H9 (cell line): Measurements from ENCODE around the gene GRB10. TPM values are rescaled to one million over a fixed set of nuclear protein-coding genes. Genes with fewer than 3 reads are reported as not detected.

Experiments
- DNase-seq: peaks from one replicate; pipeline ENCODE4 v3.0.0-alpha.2; 2017
- H2AFZ ChIP-seq: one replicate; pipeline ENCODE4 v1.6.1; 2013; ENCODE audit warnings: mild to moderate bottlenecking, low read length, control low read depth, moderate library complexity
- H2AK5ac ChIP-seq: 2 replicates; pipeline ENCODE4 v1.6.1; 2013; ENCODE audit warnings: low read length, control low read depth, mixed read lengths; ENCODE audit not compliant: insufficient read length
- H2BK120ac ChIP-seq: one replicate; pipeline ENCODE4 v1.6.1; 2013; ENCODE audit warnings: low read depth, mild to moderate bottlenecking, low read length, control low read depth, inconsistent platforms; ENCODE audit not compliant: poor library complexity, severe bottlenecking
- H2BK12ac ChIP-seq: 2 replicates; pipeline ENCODE4 v1.6.1; 2013; ENCODE audit warnings: low read length, control low read depth, mixed read lengths, low read depth; ENCODE audit not compliant: insufficient read length
- H2BK15ac ChIP-seq: 2 replicates; pipeline ENCODE4 v1.6.1; 2013; ENCODE audit warnings: low read depth, low read length, control low read depth
- H2BK20ac ChIP-seq: one replicate; pipeline ENCODE4 v1.6.1; 2013; ENCODE audit warnings: low read depth, mild to moderate bottlenecking, low read length, control low read depth, inconsistent platforms; ENCODE audit not compliant: poor library complexity, severe bottlenecking
- H2BK5ac ChIP-seq: 2 replicates; pipeline ENCODE4 v1.6.1; 2013; ENCODE audit warnings: low read length, control low read depth, mixed read lengths; ENCODE audit not compliant: insufficient read length
- H3K14ac ChIP-seq: 2 replicates; pipeline ENCODE4 v1.6.1; 2013; ENCODE audit warnings: low read length, control low read depth; ENCODE audit not compliant: insufficient read depth
- H3K18ac ChIP-seq: 2 replicates; pipeline ENCODE4 v1.6.1; 2013; ENCODE audit warnings: low read depth, mild to moderate bottlenecking, mixed read lengths, low read length, control low read depth; ENCODE audit not compliant: insufficient read length
- H3K23ac ChIP-seq: 2 replicates; pipeline ENCODE4 v1.6.1; 2013; ENCODE audit warnings: low read length, control low read depth, mixed read lengths, low read depth; ENCODE audit not compliant: insufficient read length
- H3K23me2 ChIP-seq: 2 replicates; pipeline ENCODE4 v1.6.1; 2013; ENCODE audit warnings: low read depth, mild to moderate bottlenecking, mixed read lengths, low read length, control low read depth; ENCODE audit not compliant: insufficient read length, poor library complexity, severe bottlenecking
- H3K27ac ChIP-seq: 2 replicates; pipeline ENCODE4 v1.5.1; 2013; ENCODE audit warnings: low read length, control low read depth, mixed read lengths, low read depth; ENCODE audit not compliant: insufficient read length
- H3K27me3 ChIP-seq: 2 replicates; pipeline ENCODE4 v1.6.1; 2013; ENCODE audit warnings: low read length, control low read depth, inconsistent platforms; ENCODE audit not compliant: insufficient read depth
- H3K4ac ChIP-seq: 2 replicates; pipeline ENCODE4 v1.6.1; 2013; ENCODE audit warnings: low read depth, mild to moderate bottlenecking, control low read depth, inconsistent platforms, low read length, moderate library complexity
- H3K4me1 ChIP-seq: 2 replicates; pipeline ENCODE4 v1.6.1; 2013; ENCODE audit warnings: low read length, control low read depth, inconsistent platforms; ENCODE audit not compliant: insufficient read depth
- H3K4me2 ChIP-seq: 2 replicates; pipeline ENCODE4 v1.6.1; 2013; ENCODE audit warnings: low read length, control low read depth, mixed read lengths; ENCODE audit not compliant: insufficient read length, insufficient read depth
- H3K56ac ChIP-seq: 2 replicates; pipeline ENCODE4 v1.6.1; 2013; ENCODE audit warnings: low read depth, mild to moderate bottlenecking, mixed read lengths, low read length, control low read depth; ENCODE audit not compliant: insufficient read length
- H3K79me1 ChIP-seq: 2 replicates; pipeline ENCODE4 v1.6.1; 2013; ENCODE audit warnings: low read depth, mild to moderate bottlenecking, moderate library complexity, low read length, control low read depth, inconsistent platforms; ENCODE audit not compliant: insufficient read depth, poor library complexity, severe bottlenecking
- H3K79me2 ChIP-seq: 2 replicates; pipeline ENCODE4 v1.6.1; 2013; ENCODE audit warnings: low read length, control low read depth, inconsistent platforms; ENCODE audit not compliant: insufficient read depth
- H3K9ac ChIP-seq: 2 replicates; pipeline ENCODE4 v1.6.1; 2013; ENCODE audit warnings: low read length, control low read depth, mixed read lengths; ENCODE audit not compliant: insufficient read length; ENCODE audit errors: extremely low read depth
- H3K9me3 ChIP-seq: one replicate; pipeline ENCODE4 v1.6.1; 2013; ENCODE audit warnings: low read depth, low read length, inconsistent platforms; ENCODE audit not compliant: control insufficient read depth
- H3T11ph ChIP-seq: one replicate; pipeline ENCODE4 v1.6.1; 2013; ENCODE audit warnings: mild to moderate bottlenecking, low read length, control low read depth, inconsistent platforms
- H4K20me1 ChIP-seq: one replicate; pipeline ENCODE4 v1.6.1; 2013; ENCODE audit not compliant: control insufficient read depth, insufficient read length, insufficient read depth
- H4K5ac ChIP-seq: 2 replicates; pipeline ENCODE4 v1.6.1; 2013; ENCODE audit warnings: low read depth, mild to moderate bottlenecking, mixed read lengths, low read length, control low read depth; ENCODE audit not compliant: insufficient read length
- H4K8ac ChIP-seq: replicated peaks from 2 replicates; pipeline ENCODE4 v1.6.1; 2013; ENCODE audit warnings: low read length, control low read depth, mixed read lengths, low read depth; ENCODE audit not compliant: insufficient read length
- H4K91ac ChIP-seq: 2 replicates; pipeline ENCODE4 v1.6.1; 2013; ENCODE audit warnings: low read depth, mild to moderate bottlenecking, moderate library complexity, mixed read lengths, low read length, control low read depth; ENCODE audit not compliant: insufficient read length
- H3K27ac Mint-ChIP-seq, 3 experiments: 2 replicates in 2 of 3; 3 replicates in 1 of 3; pipeline ENCODE4 v1.8.0; 2020 to 2021; ENCODE audit warnings: mixed read lengths in 3 of 3, mild to moderate bottlenecking in 1 of 3, moderate library complexity in 1 of 3
- H3K27me3 Mint-ChIP-seq: 2 replicates; pipeline ENCODE4 v1.8.0; 2021; ENCODE audit warnings: low read depth, mild to moderate bottlenecking, moderate library complexity, mixed read lengths
- H3K36me3 Mint-ChIP-seq, 3 experiments: 2 replicates in 2 of 3; 3 replicates in 1 of 3; pipeline ENCODE4 v1.8.0; 2020 to 2021; ENCODE audit warnings: low read depth in 3 of 3, mixed read lengths in 3 of 3; ENCODE audit not compliant: insufficient read depth in 1 of 3
- H3K4me1 Mint-ChIP-seq, 2 experiments: 2 replicates each; pipeline ENCODE4 v1.8.0; 2020; ENCODE audit warnings: mixed read lengths in 2 of 2
- H3K4me3 Mint-ChIP-seq, 2 experiments: 2 replicates in 1 of 2; 3 replicates in 1 of 2; pipeline ENCODE4 v1.8.0; 2020 to 2021; ENCODE audit warnings: mild to moderate bottlenecking in 2 of 2, mixed read lengths in 2 of 2, moderate library complexity in 1 of 2
- H3K9me3 Mint-ChIP-seq, 2 experiments: 2 replicates in 1 of 2; 3 replicates in 1 of 2; pipeline ENCODE4 v1.8.0; 2020; ENCODE audit warnings: mild to moderate bottlenecking in 2 of 2, mixed read lengths in 2 of 2, moderate library complexity in 1 of 2
- CTCF ChIP-seq: fragments of 200-600 bp; sonication (generic); conservative IDR thresholded peaks from 3 replicates; pipeline ENCODE4 v1.8.0; 2021; ENCODE audit warnings: antibody characterized with exemption, mild to moderate bottlenecking
- WGBS: extraction: QIAGEN DNeasy Blood & Tissue Kit; methylation state at CpG from one replicate; pipeline ENCODE4 v1.1.7; 2013; ENCODE audit warnings: missing lambda C conversion rate, low lambda C conversion rate, mixed read lengths; ENCODE audit not compliant: insufficient read length; ENCODE audit errors: extremely low coverage; 5-methylcytosine and 5-hydroxymethylcytosine counted together
- total RNA-seq: library from RNA; stranded (reverse); gene quantifications from 2 replicates; pipeline ENCODE4 v1.2.1, GENCODE V29; 2021

GRB10 gene
- total RNA-seq, 1 experiment from 2014 or later, result 108 TPM

GRCh38 chr7:50676079-50676478 lies 106.6 kb downstream of the GRB10 start:
- TF ChIP-seq CTCF, result no peak
- Histone ChIP-seq H2BK120ac (no peak overlapping the region), H3K9ac (no peak overlapping the region), H3K4ac (no peak overlapping the region), H3K23me2 (no peaks in the 10 kb centered on the region), H4K91ac (no peak overlapping the region), H2AFZ (no peak overlapping the region), H4K20me1 (no peaks in the 10 kb centered on the region), H2AK5ac (no peak overlapping the region), H3K79me2 (0 out of 2 replicates have a peak, but pooled peaks cover 2% of the 10 kb centered on the region), H3K27ac (no peak overlapping the region), H4K8ac (no peak overlapping the region), H3K27me3 (no peaks in the 10 kb centered on the region), H3K56ac (no peak overlapping the region), H3K18ac (no peak overlapping the region), H3K23ac (no peak overlapping the region), H3T11ph (no peak overlapping the region), H3K4me2 (no peak overlapping the region), H3K14ac (no peak overlapping the region), H2BK15ac (no peak overlapping the region), H3K9me3 (no peaks in the 10 kb centered on the region), H2BK12ac (no peak overlapping the region), H3K79me1 (no peaks in the 10 kb centered on the region), H2BK20ac (no peak overlapping the region), H4K5ac (no peak overlapping the region), H3K4me1 (no peaks in the 10 kb centered on the region), H2BK5ac (no peak overlapping the region)
- H3K4me3 Mint-ChIP-seq, result no peak overlapping the region
- H3K27ac Mint-ChIP-seq, result peak overlapping the region in 1 of 3 experiments; percentile 83; a peak in 2 of 7 replicates
- H3K36me3 Mint-ChIP-seq, result peaks cover 14 to 25% (median 18%) of the 10 kb centered on the region in 3 experiments; a peak in 6 of 7 replicates
- no peaks in the 10 kb centered on the region for H3K27me3 Mint-ChIP-seq
- H3K9me3 Mint-ChIP-seq, result no peaks in the 10 kb centered on the region
- WGBS, result no CpG with 5 or more reads among the region's 5 CpGs
- no peak for DNase-seq
- H3K4me1 Mint-ChIP-seq, result peaks cover 21 to 26% of the 10 kb centered on the region in 2 experiments
